AG09309 (cell line): ENCODE results near the gene RPRD1A.
"Not testable (repeated sequence)": the region's sequence is repeated elsewhere in the genome, so short reads cannot be mapped to it uniquely, and the experiment has no call there.

Source experiments
- DNase-seq: peaks from one replicate; pipeline ENCODE4 v3.0.0-alpha.2; 2010; ENCODE audit warnings: low read depth
- H3K4me3 ChIP-seq: 2 replicates; pipeline ENCODE4 v1.5.1; 2011; ENCODE audit warnings: mild to moderate bottlenecking, low read depth, low read length, moderate library complexity; ENCODE audit not compliant: control insufficient read depth
- CTCF ChIP-seq: IDR thresholded peaks from 2 replicates; pipeline ENCODE4 v1.5.1; 2011; ENCODE audit warnings: mild to moderate bottlenecking, low read depth, low read length, inconsistent platforms; ENCODE audit not compliant: insufficient read depth, control insufficient read depth; ENCODE audit errors: missing control alignments

RPRD1A gene

DNA sequence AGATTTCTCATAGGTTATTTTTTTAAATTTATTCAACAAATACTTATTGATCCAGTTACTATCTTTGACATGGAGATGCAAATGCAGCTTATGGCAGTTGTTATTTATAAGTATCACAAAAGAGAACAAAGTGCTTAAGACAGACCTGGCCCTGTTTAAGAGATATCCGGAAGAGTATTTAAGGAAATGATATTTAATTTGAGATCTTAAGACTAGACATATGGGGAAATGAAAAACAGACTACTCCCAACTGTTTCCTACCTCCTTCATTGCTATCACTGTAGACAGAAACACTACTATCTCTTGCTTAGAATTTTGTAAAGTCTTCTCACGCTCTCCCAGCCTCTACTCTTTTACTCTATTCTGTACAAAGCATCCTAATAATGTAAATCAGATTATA lies 36.0 kb downstream of the RPRD1A start:
- no peak for DNase-seq
- no peak for TF ChIP-seq CTCF
- H3K4me3 ChIP-seq: no peak overlapping the region

DNA sequence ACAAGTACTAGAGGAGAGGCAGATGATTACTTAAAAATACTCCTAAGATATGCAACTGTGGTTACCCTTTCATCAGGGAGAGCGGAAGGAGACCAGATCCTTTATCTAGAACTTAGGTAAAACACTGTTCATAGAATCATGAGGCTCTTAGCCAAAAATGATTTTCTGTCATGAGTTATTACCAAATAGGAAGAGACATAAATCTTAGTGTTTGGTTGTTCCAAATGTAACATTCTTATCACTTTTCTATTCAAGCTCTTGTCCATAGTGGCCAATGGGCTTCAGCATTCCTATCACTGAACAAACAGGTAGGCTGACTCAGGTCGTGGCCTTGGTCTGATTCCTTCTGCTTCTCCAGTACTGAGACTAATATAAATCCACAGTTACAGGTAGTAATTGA lies 38.5 kb downstream of the RPRD1A start:
- no peak for DNase-seq
- no peak overlapping the region for H3K4me3 ChIP-seq
- no peak for TF ChIP-seq CTCF

- H3K4me3 ChIP-seq: no peak overlapping the region
- TF ChIP-seq CTCF: no peak
- DNase-seq: no peak
These were observed 42.3 kb downstream of the RPRD1A start for GRCh38 chr18:36025025-36025424.

DNA sequence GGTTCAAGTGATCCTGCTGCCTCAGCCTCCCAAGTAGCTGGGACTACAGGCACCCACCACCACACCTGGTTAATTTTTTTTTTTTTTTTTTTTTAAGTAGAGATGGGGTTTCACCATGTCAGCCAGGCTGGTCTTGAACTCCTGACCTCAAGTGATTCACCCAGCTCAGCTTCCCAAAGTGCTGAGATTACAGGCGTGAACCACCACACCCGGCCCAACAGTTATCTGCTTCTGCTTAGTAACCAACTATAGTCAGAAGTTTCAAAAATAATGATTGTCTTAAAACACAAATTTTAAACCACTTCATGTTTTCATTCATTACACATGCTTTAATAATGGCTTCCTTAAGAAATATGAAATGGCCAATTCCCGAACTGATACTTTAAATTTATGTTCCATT lies 43.1 kb downstream of the RPRD1A start:
- not testable (repeated sequence) for H3K4me3 ChIP-seq, DNase-seq

DNA sequence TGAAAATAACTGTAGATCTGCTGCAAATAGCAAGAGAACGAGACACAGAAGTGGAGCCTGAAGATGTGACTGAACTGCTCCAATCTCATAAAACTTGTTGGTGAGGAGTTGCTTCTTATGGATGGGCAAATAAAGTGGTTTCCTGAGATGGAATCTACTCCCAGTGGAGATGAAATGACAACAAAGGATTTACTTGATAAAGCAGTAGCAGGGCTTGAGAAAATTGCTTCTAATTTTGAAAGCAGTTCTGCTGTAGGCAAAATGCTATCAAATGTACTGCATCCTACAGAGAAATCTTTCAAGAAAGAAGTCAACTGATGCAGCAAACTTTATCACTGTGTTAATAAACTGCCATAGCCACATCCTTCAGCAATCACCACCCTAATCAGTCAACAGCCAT lies 44.0 kb downstream of the RPRD1A start:
- no peak overlapping the region for H3K4me3 ChIP-seq
- DNase-seq: no peak
- TF ChIP-seq CTCF: no peak

DNA sequence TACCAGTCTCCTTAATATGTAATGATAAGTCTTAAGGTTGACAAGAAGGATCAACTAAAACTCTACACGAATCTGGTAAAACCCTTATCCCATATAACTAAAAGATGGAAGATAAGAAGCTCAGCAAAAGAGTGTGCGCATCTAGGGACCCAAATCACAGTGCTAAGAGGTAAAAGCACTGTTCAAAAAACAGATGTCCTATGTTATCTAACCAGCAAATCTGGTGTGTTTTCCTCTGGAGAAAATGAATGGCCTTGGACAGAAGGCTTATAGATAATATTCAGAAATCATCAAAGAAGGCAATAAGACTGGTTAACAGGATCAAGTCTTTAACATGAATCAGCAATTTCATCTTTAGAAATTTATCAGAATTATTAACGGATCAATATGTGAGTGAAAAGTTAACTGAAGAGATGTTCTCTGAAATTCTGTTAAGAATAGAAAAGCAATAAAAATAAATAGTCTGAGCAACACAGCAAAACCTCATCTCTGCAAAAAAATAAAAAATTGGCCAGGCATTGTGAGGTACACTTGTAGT lies 47.1 kb downstream of the RPRD1A start:
- no peak for DNase-seq
- H3K4me3 ChIP-seq: no peak overlapping the region
- no peak for TF ChIP-seq CTCF

- DNase-seq: no peak
These were observed 50.1 kb downstream of the RPRD1A start for GRCh38 chr18:36017232-36017631.

More at GRCh38 chr18:36017232-36017631, 50.1 kb downstream of the RPRD1A start:
- TF ChIP-seq CTCF: no peak
- H3K4me3 ChIP-seq: no peak overlapping the region
